GM12872 (cell line): ENCODE results near the gene EBF3.

Experiments used
- TF ChIP-seq, protein P1 (sequence below): IDR thresholded peaks from 3 replicates; pipeline ENCODE4 v1.5.1; 2011; ENCODE audit warnings: low read depth, mild to moderate bottlenecking, low read length, moderate library complexity; ENCODE audit not compliant: insufficient read depth

EBF3 gene

DNA sequence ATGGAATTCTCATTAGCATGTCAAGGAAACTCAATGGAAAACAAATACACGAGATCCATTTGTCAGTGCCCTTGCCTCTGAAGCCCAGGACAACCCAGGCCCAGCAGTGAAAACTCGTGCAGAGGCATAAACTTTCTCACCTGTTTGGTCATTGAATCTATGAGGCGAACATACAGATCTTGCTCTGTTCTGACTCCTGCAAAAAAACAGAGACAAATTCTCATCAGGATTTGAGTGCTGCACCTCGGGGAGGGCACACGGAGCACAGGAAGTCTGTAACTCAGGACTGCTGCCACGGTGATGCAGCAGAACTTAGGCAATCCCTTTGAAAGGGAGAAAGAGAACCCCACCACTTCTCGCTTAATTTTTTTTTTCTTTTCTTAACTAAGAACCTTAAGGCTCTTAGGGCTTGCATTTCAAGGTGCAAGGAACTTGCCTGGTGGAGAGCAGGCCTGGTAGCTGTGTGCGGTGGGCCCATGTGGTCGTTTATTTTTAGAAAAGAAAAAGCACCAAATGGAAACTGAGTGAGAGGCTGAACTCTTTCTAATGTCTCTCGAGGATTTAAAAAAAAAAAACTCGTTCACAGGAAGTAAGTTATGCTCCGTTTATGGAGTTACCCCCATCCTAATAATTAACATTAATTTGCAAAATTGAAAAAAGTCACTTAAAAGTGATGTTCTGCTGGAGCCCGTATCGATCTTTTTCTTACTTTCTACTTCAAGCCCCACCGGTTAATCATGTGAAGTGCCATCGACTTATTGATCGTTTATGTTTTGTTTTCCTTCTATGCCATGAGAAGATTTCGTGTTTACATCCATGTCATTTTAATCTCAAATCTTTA is 1.8 kb downstream of the EBF3 start:
- TF ChIP-seq, protein P1, sequence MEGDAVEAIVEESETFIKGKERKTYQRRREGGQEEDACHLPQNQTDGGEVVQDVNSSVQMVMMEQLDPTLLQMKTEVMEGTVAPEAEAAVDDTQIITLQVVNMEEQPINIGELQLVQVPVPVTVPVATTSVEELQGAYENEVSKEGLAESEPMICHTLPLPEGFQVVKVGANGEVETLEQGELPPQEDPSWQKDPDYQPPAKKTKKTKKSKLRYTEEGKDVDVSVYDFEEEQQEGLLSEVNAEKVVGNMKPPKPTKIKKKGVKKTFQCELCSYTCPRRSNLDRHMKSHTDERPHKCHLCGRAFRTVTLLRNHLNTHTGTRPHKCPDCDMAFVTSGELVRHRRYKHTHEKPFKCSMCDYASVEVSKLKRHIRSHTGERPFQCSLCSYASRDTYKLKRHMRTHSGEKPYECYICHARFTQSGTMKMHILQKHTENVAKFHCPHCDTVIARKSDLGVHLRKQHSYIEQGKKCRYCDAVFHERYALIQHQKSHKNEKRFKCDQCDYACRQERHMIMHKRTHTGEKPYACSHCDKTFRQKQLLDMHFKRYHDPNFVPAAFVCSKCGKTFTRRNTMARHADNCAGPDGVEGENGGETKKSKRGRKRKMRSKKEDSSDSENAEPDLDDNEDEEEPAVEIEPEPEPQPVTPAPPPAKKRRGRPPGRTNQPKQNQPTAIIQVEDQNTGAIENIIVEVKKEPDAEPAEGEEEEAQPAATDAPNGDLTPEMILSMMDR = no peak

DNA sequence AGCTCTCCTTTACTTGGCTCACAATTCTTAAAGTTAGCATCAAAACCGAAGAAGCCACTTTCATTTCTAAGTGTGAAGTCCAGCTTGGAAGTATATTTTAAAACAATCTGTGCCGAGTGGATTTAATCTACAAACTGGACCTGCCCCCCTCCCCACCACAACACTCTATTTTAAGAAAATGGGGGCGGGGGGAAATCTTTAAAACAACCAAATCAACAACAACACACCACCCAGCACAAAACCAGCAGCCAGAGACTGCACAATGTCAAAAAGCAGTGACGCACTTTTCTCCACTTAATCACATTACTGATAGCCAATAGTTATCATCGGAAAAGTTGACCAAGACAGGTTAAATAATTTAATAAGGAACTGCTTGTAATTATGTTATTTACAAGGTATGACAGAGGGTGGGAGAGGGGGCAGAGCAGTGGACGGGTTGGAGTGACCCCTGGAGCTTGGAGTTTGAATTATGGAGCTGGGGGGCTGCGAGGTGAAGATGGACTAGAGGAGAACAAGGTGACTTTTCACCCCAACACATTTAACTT is 2.8 kb downstream of the EBF3 start:
- TF ChIP-seq, protein P1 = no peak

DNA sequence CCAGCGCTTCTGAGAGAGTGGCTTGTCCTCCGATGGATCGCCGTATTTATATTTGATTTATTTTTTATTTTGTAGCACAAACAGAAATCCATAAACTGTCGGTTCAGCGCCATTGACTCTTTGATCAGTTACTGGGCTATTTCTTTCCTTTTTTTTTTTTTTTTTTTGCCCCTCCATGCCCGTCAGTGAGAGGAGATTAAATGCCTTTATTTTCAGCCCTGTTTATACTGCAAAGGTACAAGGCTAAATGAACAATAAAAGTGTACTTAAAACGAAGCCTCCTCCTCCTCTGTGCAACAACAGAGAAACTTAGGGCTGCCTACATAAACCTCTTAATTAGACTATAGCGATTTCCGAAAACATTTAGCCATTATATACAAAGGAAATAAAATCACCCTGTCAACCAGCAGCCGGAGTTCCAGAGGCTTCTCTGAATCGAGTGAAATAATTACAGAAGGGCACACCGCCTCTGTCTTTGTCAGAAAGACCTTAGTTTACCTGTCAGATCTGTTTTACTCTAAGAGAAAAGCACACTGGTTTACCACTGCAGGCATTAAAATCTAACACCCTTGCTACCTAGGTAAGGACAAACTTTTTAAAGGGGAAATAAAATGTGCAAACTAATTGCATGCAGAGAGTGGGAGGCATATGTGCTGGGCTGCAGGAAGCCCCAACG is 3.5 kb downstream of the EBF3 start:
- TF ChIP-seq, protein P1 = no peak

DNA sequence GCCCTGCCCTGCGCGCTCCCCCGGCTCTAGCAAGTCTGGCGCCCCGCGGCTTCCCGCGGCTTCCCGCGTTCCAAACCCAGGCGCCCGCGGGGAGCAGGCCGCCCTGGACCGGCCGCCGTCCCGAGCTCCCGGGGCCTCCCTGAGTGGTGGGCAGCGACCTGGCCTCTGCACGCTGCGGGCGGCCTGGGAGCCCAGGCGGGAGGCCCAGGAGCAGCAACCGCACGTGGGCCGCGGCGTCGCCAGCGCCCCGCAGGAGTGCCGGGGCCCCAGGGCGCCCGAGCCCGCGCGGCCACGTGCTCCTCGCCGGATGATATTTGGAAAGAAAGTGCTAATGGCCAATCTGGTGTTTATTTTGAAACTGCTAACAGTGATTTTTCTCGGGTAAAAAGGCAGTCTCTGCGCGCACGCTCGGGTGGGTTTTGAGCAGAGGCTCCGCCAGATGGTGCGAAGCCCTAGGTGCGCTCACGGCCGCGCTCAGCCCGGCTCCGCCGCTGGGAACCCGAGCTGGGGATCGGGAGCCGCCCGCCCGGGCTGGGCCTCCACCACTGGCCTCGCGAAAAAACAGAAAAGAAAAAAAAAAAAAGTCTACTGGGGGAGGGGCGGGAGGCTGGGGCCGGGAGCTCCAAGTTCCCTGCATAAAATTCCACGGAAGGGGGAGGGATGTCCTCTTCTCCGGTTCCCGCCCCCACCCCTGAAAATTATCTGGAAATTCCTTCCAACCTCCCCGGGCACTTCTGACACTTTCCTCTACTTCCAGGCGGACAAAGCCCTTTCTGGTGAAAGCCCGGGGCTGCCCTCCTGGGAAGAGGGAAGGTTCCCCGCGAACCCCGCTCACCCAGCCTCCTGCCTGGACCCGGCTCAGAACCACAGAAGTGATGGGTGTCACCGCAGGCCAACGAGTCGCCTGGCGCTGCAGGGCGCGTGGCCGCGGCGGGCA is 4.3 kb downstream of the EBF3 start:
- TF ChIP-seq, protein P1 = no peak

DNA sequence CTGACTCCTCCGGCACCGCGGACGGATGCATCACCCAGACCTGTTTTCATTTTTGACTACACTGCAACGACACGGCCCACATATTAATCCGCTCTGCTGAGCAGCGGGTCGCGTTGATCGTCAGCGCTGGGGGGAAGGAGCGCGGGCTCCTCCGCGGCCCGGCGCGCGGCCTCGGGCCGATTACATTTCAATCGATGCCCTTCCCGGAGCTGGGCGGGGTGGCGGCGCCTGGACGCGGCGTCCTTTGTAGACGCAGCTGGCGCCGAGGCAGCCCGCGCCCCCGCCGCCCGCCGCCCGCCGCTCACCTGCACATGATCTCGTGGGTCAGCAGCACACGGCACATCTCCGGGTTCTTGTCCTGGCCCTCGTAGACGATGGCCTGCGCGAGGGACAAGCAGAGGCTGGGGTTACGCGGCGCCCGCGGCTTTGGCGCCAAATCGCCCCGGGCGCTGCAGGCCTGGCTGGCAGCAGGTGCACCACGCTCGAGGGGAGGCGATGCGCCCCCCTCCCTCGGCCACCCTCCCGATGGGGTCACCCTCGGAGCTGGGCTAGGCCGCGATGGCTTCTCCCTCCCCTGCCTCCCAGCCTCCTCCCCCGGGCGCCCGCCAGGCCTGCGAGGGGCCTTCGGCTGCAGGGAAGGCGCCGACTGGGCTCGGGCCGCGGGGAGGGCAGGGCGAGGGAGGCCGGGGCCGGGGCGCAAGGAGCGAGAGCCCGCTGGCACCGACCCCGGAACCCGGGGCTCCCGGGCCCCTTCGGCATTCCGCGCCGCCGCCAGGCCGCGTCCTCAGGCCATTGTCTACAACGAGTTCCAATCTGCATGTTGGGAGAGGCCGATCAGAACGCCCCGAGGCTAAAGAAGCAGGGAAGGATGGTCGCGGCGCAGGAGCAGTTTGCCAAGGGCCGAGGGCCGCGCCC is 5.2 kb downstream of the EBF3 start:
- TF ChIP-seq, protein P1 = no peak

DNA sequence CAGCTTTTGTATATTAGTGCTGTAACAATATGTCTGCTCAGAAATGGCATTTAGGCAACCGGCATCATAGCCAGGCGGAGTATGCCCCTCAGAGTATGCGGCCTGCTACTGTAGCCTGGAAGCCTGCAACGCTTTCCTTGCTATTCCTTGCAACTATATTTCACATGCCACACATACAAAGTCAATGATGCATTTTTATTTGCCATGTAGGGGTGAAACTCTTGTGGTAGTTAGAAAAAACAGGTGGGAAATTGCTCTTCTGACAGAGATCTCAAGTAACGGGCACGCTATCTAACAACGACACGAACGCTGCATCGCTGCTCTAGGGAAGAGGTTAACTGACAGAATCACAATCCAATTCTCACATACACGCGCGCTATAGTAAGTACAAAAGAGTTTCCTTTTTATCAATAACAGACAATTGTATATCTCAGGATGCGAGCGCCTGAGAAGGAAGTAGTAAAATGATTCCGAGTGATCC is 5.9 kb downstream of the EBF3 start:
- TF ChIP-seq, protein P1 = no peak
